GM18499 (cell line): Measurements from ENCODE around the gene C4orf17.

Experiments used
- ATAC-seq: cut with Tn5 transposase; IDR thresholded peaks from one replicate; pipeline ENCODE4 v1.9.1; 2021; ENCODE audit warnings: moderate number of reproducible peaks; ENCODE audit not compliant: insufficient read depth, unreplicated experiment

Gene C4orf17

GRCh38 chr4:99536271-99536670 lies 25.4 kb downstream of the C4orf17 start:
- ATAC-seq: no peak

GRCh38 chr4:99536848-99537247 lies 26.0 kb downstream of the C4orf17 start:
- ATAC-seq: no peak

GRCh38 chr4:99537674-99538073 lies 26.9 kb downstream of the C4orf17 start:
- ATAC-seq: no peak

GRCh38 chr4:99540277-99540939 lies 29.6 kb downstream of the C4orf17 start:
- ATAC-seq: no peak

GRCh38 chr4:99552872-99553271 lies 42.1 kb downstream of the C4orf17 start:
- no peak for ATAC-seq

GRCh38 chr4:99563310-99564186 lies 52.7 kb downstream of the C4orf17 start, which contains the start of gene TRMT10A:
TSS of gene TRMT10A (minus strand) at chr4:99564039. CDS start at chr4:99559338, 4,701 bp downstream.
- ATAC-seq: peak; percentile 88

- ATAC-seq: no peak
Measured at GRCh38 chr4:99564921-99565320, 54.1 kb downstream of the C4orf17 start.

- no peak for ATAC-seq
Measured at GRCh38 chr4:99571883-99572282, 61.1 kb downstream of the C4orf17 start.

- no peak for ATAC-seq
Measured at GRCh38 chr4:99572527-99573240, 61.9 kb downstream of the C4orf17 start.

GRCh38 chr4:99573735-99574368 lies 63.0 kb downstream of the C4orf17 start:
- no peak for ATAC-seq

- ATAC-seq: peak; percentile 85
Measured at GRCh38 chr4:99574530-99575324, 63.9 kb downstream of the C4orf17 start, which contains the start of gene MTTP. TSS of gene MTTP (plus strand) at chr4:99574824. CDS start at chr4:99574910, 86 bp downstream.

GRCh38 chr4:99578714-99579113 lies 67.9 kb downstream of the C4orf17 start:
- no peak for ATAC-seq

GRCh38 chr4:99585516-99585915 lies 74.7 kb downstream of the C4orf17 start:
- ATAC-seq: no peak

- no peak for ATAC-seq
Measured at GRCh38 chr4:99586322-99586721, 75.5 kb downstream of the C4orf17 start.

GRCh38 chr4:99586797-99587196 lies 76.0 kb downstream of the C4orf17 start:
- ATAC-seq: no peak

GRCh38 chr4:99587309-99587708 lies 76.5 kb downstream of the C4orf17 start:
- no peak for ATAC-seq

GRCh38 chr4:99587803-99588202 lies 77.0 kb downstream of the C4orf17 start:
- ATAC-seq: no peak

- no peak for ATAC-seq
Measured at GRCh38 chr4:99591757-99592156, 80.9 kb downstream of the C4orf17 start.
